ENCODE data around the gene UBTD2.
A peak's percentile ranks its signal among the peaks of the same experiment; 100 is the strongest.

UBTD2 gene

DNA sequence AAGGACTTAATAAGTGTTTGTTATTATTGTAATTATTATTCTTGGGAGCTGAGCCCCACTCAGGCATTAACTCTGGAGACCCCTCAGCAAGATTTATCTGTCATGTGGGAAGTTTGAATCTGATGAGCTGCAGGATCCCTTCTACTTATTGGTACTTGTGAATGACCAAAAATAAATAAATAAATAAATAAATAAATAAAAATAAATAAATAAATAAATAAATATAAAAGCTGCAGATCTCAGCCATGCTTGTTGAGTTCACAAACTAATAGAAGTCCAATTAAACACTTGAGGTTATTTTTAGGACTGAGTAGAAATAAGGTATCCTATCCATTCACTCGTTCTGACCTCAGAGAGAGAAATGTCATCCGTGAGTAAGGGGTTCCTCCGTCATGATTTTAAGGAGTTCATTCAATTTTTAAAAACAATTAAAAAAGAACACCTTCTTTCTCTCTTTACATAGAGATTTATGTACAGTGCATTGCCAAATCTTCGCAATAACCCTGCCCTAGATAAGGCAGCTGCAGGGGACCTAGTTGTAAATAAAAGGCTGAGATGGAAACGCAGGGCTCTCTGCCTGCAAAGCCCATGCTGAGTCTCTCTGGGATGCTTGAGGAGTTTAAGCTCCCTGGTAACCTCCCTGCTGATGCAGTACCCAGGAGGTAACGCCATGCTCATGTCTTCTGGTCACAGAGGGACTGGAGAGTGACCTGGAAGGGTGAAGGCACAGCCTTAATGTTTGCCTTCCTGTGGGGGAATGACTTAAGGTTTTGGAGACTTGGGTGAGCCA, 88.4 kb downstream of the UBTD2 start:
- no peak for DNase-seq (ENCODE audit: low spot score)

DNA sequence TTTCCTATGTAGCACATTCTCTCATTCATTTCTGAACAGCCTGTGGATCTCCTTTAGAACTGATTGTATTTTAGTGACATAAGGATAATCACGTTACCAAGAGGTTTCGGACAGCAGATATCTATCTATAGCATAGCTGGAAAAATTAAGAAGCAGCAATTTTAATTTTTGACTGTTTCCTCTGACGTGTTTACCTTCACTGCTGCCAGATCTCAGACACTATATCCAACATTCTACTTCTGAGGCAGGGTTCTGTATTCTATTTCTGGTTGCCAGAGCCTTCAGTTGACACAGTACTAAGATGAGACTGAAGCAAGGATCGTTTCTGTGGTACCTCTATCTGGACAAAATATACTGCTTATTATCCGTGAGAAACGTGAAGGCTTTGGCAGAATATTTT, 89.7 kb downstream of the UBTD2 start, which contains the start of gene EFCAB9:
Gene EFCAB9 (plus strand): TSS at position 301 of the 400 bp plus-strand sequence. CDS start 1 bp downstream, at position 302.
- DNase-seq (ENCODE audit: low spot score), result no peak

DNA sequence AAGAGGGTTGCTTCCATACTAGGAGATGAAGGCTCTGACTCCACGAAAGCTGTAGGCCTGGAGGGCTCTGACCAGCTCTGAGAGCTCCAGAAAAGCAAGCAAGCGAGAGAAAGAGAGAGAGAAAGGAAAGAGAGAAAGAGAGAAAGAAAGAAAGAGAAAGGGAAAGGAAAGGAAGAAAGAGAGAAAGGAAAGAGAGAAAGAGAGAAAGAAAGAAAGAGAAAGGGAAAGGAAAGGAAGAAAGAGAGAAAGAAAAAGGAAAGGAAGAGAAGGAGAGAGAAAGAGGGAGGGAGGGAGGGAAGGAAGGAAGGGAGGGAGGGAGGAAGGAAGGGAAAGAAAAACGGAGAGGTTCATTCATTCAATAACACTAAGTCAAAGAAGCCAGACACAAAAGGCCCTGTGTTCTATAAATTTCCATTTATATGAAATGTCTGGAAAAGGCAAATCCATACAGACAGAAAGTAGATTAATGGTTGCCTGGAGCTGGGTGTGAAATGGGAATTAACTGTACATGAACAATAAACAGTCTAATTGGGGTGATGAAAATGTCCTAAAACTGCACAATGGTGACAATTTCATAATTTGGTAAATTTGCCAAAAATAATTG, 93.8 kb downstream of the UBTD2 start:
- DNase-seq (ENCODE audit: low spot score), result no peak

DNA sequence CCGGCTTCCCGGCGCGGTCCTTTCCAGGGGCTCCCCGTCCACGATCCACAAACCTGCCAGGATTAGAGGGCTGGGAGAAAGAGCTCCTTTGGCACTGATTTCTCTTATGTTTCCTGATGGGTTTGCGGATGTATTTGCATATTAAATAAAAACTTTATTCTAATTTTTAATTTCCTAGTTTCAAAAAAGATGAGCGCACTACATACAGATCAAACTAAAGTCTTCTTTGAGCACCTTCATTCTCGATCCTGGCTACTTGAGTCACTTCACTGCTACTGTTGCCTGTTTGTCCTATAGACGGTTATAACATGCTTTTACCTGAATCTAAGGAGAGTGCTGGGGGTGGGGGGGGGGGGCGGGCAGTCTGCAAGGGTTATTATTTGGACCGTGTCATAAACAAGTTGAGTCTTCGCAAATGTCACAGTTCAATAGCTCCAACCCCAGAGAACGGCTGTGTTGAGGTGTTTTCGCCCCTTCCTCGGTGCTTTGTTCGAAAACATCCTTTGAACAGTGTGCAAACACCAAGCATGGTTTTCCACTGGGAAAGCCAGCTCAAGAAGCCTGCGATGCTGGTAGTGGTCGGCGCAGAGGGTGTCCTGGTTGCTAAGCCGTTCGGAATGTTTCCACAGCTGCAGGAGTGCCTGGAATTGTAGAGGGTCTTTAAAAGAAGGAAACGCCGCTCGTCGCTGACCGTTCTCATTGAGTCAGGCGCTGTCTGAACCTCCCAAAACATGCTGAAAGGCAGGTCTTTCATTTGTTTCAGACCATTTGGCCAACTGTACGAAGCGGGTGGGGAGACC, 94.5 kb downstream of the UBTD2 start:
- DNase-seq (ENCODE audit: low spot score), result no peak

DNA sequence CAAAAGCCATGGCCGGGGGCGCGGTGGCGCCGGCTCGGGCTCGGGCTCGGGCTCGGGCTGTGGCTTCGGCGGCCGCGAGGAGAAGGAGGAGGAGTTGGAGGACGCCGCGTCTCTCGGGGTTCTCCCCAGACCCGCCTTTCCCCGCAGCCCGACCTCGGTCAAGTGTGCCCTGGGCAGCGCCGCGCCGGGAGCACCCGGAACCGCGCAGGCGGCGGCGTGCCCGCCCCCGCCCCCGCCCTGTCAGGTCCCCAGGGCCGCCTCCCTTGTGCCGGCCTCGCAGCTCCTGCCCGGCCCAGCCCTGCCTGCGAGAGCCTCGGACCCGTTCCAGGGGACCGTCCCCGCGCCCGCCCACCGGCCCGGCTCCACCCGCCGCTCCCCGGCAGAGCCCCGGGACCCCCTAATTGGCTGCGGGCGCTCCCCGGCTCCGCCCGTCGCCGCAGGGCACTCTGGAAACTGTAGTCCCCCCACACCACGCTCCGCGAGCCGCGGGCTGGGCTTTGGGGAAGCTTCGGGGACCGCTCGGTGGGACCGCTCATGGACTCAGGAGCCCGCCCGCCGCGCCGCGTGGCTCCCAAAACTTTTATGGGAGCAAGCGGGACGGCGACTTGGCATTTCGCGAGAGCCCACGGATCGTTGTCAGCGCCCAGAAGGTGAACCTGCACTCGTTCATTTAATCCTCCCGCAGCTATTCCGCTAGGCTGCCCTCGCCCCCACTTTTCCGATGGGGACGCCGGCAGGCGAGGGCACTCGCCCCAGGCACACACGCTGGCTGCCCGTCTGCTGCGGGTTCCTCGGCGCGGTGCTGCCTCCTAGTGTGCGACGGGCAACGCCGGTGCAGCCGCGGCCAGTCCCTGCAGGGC, 95.3 kb downstream of the UBTD2 start, which contains the start of gene STK10:
Gene STK10 (minus strand): TSS at position 192 of the 860 bp plus-strand sequence. CDS start 182 bp downstream, at position 10.
- peak; percentile 96 for DNase-seq (ENCODE audit: low spot score)

DNA sequence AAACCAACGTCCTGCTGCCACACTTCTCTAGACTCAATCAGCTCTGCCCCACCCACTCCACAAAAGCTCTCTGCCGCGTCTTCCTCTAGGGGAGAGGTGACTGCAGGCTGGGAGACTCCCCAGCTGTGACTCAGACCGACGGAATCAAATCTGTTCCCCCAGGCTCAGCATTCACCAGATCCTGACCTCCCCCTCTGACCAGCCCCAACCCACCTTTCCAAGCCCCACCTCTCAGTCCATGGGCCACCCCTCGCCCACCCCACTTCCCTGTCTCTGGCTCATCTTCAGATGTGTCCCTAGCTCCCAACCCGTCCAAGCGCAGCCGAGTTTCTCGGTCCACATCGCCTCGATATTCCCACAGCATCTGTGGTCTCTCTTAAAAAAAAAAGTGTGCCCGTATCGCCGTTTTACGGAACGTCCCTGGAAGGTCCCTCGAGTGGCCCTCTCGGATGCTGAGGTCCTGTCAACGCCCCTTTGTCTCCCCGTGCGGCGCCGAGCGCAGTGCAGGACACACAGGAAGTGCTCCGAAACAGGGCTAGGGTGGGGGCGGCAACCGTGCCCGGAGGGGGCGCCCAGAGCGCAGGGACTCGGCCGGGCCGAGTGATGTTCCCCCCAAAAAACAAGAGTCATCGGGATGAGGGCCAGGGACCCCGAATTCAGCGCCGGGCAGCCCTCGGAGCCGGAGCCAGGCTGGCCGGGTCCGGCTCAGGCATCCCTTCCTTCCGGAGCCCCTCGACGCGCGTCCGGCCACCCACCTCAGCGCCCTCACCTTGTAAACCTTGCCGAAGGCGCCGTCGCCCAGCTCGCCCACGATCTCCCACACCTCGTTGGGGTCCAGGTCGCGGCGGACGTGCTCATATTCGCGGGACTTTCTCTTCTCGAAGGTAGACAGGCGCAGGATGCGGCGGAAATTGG, 96.2 kb downstream of the UBTD2 start:
- DNase-seq (ENCODE audit: low spot score), result no peak

DNA sequence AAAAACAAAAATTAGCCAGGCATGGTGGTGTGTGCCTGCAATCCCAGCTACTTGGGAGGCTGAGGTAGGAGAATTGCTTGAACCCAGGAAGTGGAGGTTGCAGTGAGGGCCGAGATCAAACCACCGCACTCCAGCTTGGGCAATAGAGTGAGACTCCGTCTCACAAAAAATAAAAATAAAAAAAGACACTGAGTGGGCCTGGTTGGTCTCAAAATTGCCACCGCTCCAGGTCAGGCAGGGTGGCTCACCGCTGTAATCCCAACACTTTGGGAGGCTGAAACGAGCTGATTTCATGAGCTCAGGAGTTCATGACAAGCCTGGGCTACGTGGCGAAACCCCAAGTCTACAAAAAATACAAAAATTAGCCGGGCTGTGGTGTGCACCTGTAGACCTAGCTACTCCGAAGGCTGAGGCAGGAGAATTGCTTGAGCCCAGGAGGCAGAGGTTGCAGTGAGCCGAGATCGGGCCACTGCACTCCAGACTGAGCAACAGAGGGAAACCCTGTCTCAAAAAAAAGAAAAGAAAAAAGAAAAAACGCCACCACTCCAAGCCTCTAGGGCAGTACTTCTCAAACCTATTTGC, 97.4 kb downstream of the UBTD2 start:
- DNase-seq (ENCODE audit: low spot score), result no peak

DNA sequence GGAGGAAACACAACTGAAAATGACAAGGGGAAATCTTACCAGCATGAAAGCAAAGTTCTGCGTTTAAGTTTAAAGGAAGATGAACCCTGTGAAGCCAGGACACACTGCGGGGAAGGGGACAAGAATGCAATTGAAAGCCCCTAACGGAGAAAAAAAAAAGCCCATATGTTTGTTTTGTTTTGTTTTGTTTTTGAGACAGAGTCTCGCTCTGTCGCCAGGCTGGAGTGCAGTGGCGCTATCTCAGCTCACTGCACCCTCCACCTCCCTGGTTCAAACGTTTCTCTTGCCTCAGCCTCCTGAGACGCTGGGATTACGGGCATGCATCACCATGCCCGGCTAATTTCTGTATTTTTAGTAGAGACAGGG, 98.5 kb downstream of the UBTD2 start:
- DNase-seq (ENCODE audit: low spot score), result no peak

DNA sequence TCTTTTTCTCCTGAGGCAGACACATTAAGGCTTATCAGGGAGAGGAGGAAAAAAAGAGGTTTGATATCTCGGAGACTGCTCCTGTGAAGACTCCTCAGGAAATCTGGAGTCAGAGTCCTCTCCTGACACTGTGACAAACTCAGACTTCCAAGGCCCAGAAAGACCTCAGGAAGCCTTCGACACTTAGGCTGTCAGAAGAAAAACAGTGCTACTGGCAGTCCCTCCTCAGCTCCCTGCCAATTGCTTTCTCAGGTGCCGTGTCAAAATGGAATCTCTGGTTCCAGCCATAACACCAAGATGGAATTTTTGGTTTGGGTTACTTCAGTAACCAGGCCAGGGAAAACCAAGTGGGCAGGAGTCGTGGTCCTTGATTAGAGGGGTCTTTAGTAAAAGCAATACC, 99.7 kb downstream of the UBTD2 start:
- no peak for DNase-seq (ENCODE audit: low spot score)

DNA sequence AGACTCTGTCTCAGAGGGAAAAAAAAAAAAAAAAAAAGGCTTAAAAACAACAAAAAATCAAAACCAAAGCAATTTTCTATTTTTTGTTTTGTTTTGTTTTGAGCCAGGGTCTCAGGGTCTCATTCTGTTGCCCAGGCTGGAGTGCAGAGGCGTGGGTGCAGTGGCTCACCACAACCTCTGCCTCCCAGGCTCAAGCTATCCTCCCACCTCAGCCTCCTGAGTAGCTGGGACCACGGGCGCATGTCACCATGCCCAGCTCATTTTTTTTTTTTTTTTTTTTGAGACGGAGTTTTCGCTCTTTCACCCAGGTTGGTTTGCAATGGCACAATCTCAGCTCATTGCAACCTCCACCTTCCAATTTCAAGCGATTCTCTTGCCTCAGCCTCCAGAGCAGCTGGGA, 101.3 kb downstream of the UBTD2 start:
- DNase-seq (ENCODE audit: low spot score), result no peak

DNA sequence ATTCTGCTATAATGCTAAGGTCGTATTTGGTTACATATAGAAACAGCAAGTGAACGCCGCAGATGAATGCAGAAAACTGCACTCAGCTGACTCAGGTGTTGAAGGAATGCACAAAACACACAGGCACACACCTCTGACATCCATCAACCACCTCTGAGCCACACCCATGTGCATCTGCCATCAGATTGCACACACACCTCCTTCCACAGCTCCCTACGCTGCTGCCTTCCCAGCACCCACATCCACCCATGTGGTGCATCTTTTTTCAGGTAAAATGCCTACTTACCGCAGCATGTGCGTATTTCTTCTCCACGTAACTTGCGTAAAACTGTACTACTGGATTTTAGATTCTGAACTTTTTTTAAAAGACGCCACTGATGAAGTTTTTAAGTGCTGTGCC, 102.6 kb downstream of the UBTD2 start:
- DNase-seq (ENCODE audit: low spot score), result no peak

DNA sequence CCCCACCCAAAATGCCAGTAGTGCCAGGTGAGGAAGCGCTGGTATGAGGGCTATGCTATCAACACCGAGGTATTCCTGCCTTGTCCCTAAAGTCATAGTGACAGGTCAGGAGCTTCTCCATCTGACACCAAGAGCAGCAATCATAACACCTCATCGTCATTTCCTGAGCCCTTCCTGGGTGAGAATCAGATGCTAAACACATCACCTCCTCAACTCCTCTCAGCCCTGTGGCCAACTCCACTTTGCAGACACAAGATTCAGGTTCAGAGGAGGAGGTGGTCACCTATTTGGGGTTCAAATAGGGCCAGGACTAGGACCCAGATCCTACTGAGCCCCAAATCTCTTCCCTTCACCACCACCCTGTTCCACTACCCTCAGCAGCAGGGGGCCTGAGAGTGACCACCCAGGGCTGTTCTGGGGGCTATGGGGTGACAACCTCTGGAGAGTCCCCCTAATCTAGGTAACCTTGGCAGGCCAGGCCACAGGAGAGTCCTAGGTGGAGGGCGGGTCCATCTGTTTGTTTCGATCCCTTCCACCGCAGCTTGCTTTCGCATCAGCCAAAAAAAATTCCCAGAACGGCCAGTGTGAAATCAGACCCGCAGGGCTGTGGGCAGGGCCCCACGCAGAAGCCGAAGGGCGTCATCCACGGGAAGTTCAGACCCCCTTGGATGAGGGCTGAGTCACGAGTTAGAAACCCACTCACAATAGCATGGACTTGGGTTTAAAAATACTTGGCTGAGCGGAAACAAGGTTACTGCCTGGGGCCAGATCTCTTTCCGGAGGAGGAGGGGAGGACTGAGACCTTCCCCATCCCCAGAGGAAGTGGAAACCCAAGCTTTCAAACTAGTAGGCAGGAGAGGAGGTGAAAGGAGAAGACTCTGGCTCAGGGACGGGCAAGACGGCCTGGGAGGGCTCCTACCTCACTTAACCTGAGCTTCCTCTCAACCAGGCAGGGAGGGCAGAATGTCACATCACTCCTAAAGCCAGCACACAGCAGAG, 104.3 kb downstream of the UBTD2 start:
- no peak for DNase-seq (ENCODE audit: low spot score)

DNA sequence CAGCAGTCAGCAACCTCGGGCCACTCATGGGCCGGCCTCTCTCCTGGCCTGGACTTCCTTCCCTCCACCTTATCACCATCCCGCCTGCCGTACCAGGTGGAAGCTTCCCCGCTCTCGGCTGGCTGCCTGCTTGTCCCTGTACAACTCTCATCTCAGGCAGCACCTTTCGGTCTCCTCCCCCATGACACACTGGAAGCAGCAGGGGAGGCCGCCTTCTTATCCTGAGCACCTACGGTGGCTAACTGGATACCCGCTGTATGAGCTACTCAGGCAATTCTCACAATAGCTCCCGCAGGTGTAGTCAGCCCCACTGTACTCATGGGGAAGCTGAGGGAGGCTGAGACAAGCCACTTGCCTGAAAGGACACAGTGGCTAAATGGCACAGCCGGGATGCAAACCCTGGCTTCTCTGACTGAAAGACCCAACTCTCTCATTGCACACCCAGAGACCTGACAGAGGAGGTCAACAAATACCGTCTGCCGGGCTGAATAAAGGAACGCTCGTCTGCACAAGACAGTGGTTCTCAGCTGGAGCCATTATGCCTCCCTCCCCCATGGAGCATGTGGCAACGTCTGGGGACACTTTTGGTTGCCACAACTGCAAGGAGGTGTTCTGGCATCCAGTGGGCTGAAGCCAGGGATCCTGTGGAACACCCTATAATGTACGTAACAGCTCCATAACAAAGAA, 105.1 kb downstream of the UBTD2 start:
- DNase-seq (ENCODE audit: low spot score), result no peak

DNA sequence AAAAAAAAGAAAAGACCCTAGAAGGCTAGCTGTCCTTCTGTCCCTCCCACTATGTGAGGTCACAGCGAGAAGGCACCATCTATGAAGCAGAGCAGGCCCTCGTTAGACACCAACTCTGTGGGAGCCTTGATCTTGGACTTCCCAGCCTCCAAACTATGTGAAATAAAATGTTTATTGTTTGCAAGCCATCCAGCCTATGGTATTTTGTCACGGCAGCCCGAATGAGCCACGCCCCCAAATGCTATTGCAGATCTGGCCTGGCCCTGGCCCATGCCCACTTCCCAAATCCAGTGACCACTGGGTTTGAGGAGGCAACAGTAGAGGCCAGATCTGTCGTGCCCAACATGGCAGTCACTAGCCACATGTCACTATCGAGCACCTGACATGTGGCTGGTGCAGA, 106.4 kb downstream of the UBTD2 start:
- DNase-seq (ENCODE audit: low spot score), result no peak

DNA sequence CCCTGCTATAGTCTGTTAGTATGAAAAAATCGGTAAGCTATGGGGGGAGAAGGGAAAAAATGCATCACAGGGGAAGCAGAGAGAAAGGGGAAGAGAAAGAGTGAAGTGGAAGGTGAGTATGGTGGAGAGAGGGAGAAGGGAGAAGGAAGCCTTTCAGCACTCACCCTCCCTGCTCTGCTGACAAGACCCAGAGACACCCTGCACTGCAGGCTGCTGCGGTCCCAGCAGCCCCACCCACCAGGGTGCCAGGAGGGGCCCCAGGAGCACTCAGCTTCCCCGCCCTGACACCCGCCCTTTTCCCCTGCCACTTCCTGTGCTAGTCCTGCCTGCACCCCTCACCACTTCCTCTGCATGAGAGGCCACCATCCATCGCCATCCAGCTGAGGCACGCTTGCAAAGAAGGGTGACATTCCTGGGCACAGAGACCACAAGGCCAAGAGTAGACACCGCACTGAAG, 108.3 kb downstream of the UBTD2 start:
- no peak for DNase-seq (ENCODE audit: low spot score)

DNA sequence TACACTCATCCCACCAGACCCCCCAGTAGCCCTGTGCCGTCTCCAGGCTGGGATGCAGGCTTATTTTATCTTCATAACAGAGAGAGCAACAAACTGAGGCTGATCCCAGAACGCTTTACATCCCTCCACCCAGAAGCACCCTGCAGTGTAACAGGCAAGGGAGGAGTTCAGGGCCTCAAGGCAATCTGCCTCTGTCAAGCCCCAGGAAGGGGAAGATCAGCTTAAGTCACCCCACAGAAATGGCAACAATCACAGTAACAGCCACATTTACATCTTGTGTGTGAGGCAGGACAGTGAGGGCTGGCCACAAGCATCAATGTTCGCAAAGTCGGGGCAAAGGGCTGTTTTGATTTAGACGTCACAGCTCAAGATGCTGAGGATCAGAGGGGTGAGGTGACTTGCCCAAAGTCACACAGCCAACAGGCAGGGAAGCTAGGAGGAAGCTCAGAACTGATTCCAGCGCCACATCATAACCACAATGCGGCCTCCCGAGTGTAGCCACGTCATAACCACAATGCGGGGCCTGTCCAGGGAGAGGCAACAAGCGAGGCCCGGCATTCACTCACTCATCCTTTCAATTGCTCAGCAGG, 109.9 kb downstream of the UBTD2 start:
- no peak for DNase-seq (ENCODE audit: low spot score)

DNA sequence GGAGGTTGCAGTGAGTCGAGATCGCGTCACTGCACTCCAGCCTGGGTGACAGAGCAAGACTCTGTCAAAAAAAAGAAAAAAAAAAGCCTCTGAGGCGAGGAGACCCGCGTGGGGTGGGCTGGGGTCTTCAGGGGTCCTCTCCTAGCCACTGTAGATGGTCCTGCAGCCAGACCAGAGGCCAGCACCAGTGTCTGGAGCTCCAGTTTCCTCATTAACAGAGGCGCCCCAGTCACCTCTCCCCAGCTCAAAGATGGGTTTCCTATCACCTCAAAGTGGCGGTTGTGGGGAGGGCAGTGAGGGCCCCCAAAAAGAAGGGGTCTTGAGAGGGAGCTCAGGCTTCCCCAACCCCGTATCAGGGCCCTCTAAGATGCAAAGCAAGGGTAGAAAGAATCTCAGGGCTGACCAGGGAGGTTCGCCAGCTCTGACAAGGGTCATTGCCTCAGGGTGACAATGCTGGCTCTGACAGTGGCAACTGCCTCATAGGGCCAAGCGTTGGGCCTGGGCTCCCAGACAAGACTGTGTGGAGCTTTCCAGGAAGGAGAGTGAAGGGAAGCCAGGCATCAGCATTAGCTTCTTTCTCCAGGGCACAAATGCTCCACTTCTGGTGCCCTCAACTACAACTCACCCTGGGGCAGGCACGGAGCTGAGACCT, 110.5 kb downstream of the UBTD2 start:
- DNase-seq (ENCODE audit: low spot score), result no peak

DNA sequence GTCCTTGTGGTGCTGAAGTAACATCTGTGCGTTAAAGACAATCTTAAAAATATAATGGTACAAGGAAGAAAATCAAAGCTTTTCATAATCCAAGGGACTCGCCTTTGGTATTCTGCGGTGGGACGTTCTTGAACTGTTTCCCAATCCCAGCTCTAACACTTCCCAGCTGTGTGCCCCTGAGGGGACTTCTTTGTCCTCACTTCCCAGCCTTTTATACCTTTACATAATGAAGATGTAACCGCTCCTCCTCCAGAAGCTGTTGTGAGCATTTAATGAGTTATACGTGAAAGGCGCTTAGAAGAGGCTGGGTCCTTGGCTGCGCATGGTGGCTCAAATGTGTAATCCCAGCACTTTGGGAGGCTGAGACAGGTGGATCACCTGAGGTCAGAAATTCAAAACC, 112.4 kb downstream of the UBTD2 start:
- DNase-seq (ENCODE audit: low spot score), result no peak

Data from D341Med (cell line).